ENCODE results near the gene CCDC92. TPM values are rescaled to one million over a fixed set of nuclear protein-coding genes. Genes with fewer than 3 reads are reported as not detected.

CCDC92 gene
- total RNA-seq, 2 donors from 2014 or later: 21.1 to 31.0 TPM

DNA sequence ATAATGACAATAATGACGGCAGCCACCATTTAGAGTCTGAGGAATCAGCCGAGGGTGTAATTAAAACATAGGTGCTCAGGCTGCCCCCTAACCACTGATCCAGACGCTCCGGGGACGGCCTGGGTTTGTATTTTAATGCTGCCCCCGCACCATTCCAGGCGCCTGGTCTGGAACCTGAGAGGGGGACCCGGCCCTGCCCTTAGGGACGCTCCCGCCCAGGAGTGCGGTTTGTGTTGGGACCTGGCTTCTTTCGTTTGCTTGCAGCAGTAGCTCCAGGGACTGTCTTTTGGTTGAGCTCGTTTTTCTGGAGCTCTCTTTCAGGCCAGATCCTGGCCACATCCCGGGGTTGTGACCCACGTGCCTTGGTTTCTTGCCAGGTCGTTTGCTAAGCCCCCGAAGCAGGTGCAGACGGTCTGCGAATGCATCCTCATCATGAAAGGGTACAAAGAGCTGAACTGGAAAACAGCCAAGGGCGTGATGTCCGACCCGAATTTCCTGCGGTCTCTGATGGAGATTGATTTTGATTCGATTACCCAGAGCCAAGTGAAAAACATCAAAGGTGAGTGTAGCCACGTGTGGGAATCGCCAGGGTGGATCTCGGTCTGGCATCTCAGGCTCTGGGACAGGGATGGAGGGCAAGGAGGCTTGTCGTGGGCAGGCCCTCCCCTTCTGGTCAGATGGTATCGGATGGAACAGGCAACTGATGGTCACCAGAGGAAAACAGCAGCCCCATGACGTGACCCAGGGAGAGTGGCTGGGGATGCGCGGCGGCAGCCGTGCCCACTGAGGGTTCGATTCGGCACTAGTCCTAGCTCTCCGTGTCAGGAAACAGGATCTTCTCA lies 63.5 kb downstream of the CCDC92 start:
- Mint-ChIP-seq H3K27ac (no peak overlapping the region), H3K36me3 (ENCODE audit: insufficient read depth in 2 of 2) (no peaks in the 10 kb centered on the region), H3K4me1 (ENCODE audit: low read depth) (peaks cover 11% of the 10 kb centered on the region), H3K27me3 (ENCODE audit: low read depth) (no peaks in the 10 kb centered on the region), H3K9me3 (no peaks in the 10 kb centered on the region), H3K4me3 (no peak overlapping the region)
- ATAC-seq (replicated peaks in 1 of 2) (no peak), DNase-seq (no peak)

DNA sequence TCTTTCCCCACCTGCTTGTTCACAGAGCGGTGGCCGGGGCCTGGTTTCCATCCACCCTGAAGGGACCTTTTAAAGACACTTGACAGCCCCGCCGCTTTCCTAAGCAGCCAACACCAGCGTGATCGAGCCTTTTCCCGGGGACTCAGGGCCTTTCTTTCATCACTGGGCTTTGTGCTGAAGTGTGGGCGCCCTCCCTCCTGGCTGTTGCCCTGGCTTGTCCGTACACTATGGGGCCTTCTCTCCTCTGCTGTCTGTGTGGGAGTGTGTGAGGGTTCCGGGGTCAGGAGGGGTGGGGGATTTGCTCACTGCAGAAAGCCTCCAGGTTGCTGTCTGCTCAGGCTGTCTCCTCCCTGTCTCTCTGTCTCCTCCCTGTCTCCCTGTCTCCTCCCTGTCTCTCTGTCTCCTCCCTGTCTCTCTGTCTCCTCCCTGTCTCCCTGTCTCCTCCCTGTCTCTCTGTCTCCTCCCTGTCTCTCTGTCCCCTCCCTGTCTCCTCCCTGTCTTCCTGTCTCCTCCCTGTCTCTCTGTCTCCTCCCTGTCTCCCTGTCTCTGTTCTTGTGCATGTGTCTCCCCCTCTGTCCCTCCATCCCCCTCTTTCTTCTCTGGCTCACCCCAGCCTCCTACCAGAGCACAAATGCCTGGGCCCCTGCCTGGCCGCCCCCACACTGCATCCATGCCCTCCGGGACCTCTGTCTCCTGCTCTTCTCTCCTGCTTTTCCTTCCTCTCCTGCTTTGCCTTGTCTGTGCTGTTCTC lies 64.7 kb downstream of the CCDC92 start:
- Mint-ChIP-seq H3K36me3 (ENCODE audit: insufficient read depth in 2 of 2) (no peaks in the 10 kb centered on the region), H3K9me3 (no peaks in the 10 kb centered on the region), H3K27ac (no peak overlapping the region), H3K4me1 (ENCODE audit: low read depth) (peaks cover 11% of the 10 kb centered on the region), H3K27me3 (ENCODE audit: low read depth) (no peaks in the 10 kb centered on the region), H3K4me3 (no peak overlapping the region)
- DNase-seq (no peak), ATAC-seq (replicated peaks in 1 of 2) (no peak)

DNA sequence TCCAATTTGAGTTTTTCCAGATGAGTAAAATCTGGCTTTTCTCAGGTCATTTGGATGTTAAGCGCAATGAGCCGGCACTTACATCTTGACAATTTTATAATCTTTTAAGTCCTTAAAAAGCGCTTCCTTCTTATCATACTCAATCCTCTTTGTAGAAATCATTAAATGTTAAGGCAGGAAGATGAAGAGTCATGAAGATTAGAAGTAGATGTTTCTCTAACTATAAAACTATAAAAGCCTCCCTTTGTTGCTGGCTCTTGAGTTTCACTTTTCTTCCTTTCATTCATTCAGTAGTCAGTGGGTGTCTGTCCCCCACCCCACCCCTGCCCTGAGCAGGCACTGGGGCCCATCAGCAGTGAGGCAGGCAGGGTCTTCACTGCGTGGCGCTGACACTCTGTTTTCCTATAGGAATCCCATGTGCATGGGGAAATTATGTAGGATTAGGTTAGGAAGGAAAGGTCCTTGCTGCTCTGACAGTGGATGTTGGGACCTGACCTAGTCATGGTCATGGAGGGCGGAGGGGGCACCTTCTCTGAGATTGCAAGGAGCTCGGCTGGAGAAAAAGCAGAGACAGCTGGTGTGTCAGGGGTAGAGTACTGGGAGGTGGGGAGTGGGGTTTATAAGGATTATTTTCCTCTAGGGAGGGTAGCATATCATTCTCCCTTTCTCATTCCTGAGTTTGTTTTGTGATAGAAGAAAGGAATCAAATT lies 65.8 kb downstream of the CCDC92 start:
- ATAC-seq (replicated peaks in 1 of 2) (no peak), DNase-seq (no peak)
- H3K9me3 Mint-ChIP-seq: no peaks in the 10 kb centered on the region
- H3K4me1 Mint-ChIP-seq (ENCODE audit: low read depth): peaks cover 11% of the 10 kb centered on the region
- H3K36me3 Mint-ChIP-seq (ENCODE audit: insufficient read depth in 2 of 2): no peaks in the 10 kb centered on the region
- no peak overlapping the region for H3K27ac Mint-ChIP-seq
- H3K4me3 Mint-ChIP-seq: no peak overlapping the region
- no peaks in the 10 kb centered on the region for H3K27me3 Mint-ChIP-seq (ENCODE audit: low read depth)

DNA sequence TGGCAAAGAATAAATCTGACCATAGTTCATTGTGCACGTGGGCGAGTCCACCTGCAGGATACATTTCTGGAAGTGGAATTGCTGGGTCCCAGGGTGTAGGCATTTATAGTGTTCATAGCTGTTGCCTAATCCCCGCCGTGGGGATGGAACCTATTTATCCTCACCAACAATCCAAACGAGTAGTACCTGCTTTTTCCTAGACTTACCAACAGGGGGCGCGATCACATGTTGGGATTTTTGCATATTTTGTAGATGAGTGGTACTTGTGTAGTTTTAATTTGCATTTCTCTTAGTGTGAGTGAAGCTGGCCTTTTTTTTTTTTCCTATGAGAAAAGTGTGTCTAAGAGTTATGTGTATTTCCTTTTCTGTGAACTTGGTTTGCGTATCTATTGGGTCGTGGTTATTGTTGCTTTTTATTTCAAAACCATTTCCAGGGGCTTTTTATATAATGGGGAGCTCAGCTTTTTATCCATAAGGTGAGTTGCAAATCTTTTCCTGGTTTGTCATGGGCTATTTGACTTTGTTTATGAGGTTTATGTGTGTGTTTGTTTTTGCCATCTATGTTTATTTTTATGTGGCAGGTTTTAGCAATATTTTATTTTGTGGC lies 67.2 kb downstream of the CCDC92 start:
- peak; percentile 55 to 74 for DNase-seq
- Mint-ChIP-seq H3K4me1 (ENCODE audit: low read depth) (peaks cover 15% of the 10 kb centered on the region), H3K27ac (peak overlapping the region; percentile 25), H3K9me3 (no peaks in the 10 kb centered on the region), H3K27me3 (ENCODE audit: low read depth) (no peaks in the 10 kb centered on the region), H3K36me3 (ENCODE audit: insufficient read depth in 2 of 2) (no peaks in the 10 kb centered on the region), H3K4me3 (no peak overlapping the region)
- ATAC-seq (replicated peaks in 1 of 2): peak; percentile 49 to 72

DNA sequence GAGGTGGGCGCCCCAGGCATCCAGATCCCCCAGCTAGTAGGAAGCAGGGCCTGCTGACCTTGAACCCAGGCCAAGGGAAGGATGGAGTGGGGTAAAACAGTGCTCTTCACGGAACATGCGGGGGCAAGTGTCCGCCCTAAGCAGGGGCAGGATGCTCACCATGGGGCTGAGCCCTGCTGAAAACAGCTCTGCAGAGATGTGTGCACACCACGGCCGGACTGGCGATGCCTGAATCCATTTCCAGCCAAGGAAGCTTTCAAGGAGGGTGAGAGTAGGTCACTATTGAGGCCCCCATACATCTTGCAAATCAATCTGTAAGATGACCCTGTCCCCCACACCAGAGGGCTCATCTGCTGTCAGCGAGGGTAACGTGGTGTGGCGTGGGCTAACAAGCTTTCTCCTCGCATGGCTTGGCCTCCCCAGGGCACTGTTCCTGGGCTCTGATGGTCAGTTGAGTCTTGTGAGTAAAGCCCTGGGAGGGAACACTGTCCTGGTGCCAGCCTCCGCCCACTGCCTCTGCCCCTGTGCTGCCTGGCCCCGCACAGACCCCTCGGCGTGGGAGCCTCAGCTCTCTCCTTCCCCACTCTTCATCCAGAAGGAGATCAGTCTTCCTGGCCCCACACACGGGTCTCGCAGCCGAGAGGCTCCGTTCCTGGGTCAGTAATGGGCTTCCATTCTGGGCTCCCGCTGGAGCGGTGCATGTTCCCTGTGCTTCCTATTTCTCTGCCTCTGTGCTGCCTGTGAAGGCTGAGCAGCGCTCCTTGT lies 69.1 kb downstream of the CCDC92 start:
- DNase-seq (no peak), ATAC-seq (replicated peaks in 1 of 2) (no peak)
- H3K4me1 Mint-ChIP-seq (ENCODE audit: low read depth): peaks cover 15% of the 10 kb centered on the region
- H3K4me3 Mint-ChIP-seq: no peak overlapping the region
- no peak overlapping the region for H3K27ac Mint-ChIP-seq
- no peaks in the 10 kb centered on the region for H3K36me3 Mint-ChIP-seq (ENCODE audit: insufficient read depth in 2 of 2)
- H3K9me3 Mint-ChIP-seq: no peaks in the 10 kb centered on the region
- no peaks in the 10 kb centered on the region for H3K27me3 Mint-ChIP-seq (ENCODE audit: low read depth)

DNA sequence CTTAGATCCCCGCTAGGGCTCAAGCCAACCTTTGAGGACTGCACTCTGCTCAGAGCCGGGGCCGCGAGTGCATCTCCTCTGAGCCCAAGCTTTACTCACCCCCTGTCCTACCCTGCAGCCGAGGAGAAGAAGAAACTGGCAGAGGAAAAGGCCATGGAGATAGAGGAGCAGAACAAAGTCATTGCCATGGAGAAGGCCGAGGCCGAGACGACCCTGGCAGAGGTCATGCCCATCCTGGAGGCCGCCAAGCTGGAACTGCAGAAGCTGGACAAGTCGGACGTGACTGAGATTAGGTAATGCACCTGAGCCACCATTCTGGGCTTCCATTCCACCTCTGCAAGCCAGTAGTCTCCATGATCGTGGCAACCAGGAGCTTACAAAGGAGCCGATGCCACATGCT lies 69.8 kb downstream of the CCDC92 start:
- Mint-ChIP-seq H3K9me3 (no peaks in the 10 kb centered on the region), H3K36me3 (ENCODE audit: insufficient read depth in 2 of 2) (no peaks in the 10 kb centered on the region), H3K4me1 (ENCODE audit: low read depth) (peaks cover 15% of the 10 kb centered on the region), H3K4me3 (no peak overlapping the region), H3K27ac (no peak overlapping the region), H3K27me3 (ENCODE audit: low read depth) (no peaks in the 10 kb centered on the region)
- DNase-seq (no peak), ATAC-seq (replicated peaks in 1 of 2) (no peak)

DNA sequence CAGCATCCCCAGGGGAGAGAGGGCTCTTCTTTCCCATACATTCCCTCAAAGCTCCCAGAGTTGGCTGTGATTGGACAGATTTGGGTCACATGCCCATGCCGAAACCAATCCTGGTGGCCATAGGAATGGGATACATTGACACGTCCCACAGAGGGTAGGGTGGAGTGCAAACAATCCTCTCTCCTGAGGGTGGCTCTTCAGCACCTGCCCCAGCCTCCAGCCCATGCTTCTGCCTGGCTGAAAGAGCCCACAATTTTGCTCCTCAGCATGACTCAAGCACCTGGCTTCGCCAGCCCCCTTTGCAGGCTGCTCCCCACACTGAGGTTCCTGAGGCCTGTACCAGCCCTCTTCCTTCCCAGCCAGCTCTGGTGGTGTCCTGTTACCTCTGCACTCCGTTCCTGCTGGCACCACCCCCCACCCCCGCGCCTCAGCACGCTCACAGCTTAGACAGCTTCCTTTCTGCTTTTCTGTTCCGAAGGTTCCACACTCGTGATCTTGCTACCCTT lies 71.7 kb downstream of the CCDC92 start:
- H3K4me1 Mint-ChIP-seq (ENCODE audit: low read depth): peaks cover 15% of the 10 kb centered on the region
- ATAC-seq (replicated peaks in 1 of 2) (peak; percentile 32 to 59), DNase-seq (no peak)
- H3K36me3 Mint-ChIP-seq (ENCODE audit: insufficient read depth in 2 of 2): no peaks in the 10 kb centered on the region
- no peak overlapping the region for H3K4me3 Mint-ChIP-seq
- H3K27me3 Mint-ChIP-seq (ENCODE audit: low read depth): no peaks in the 10 kb centered on the region
- no peak overlapping the region for H3K27ac Mint-ChIP-seq
- H3K9me3 Mint-ChIP-seq: no peaks in the 10 kb centered on the region

DNA sequence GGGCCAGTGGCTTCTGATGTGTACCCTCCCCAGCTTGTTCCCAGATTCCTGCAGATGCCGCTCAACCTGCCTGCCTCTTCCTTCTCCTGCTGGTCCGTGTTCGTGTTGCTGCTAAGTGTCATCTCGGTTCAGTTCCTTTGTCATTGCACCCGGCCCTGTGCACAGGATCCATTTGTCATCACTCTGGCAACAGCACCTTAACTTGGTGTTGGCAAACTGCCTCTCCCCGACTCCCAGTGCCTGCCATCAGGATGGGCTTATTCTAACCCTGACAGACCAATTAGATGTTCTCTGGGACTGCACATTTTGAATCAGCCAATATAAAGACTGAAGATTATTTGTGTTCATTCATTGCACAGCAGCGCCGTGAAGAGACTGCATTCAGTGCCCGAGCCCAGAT lies 73.3 kb downstream of the CCDC92 start:
- DNase-seq: no peak
- H3K27me3 Mint-ChIP-seq (ENCODE audit: low read depth): no peaks in the 10 kb centered on the region
- no peak overlapping the region for H3K27ac Mint-ChIP-seq
- no peak overlapping the region for H3K4me3 Mint-ChIP-seq
- H3K4me1 Mint-ChIP-seq (ENCODE audit: low read depth): peaks cover 9% of the 10 kb centered on the region
- no peak for ATAC-seq (replicated peaks in 1 of 2)
- no peaks in the 10 kb centered on the region for H3K36me3 Mint-ChIP-seq (ENCODE audit: insufficient read depth in 2 of 2)
- H3K9me3 Mint-ChIP-seq: no peaks in the 10 kb centered on the region

DNA sequence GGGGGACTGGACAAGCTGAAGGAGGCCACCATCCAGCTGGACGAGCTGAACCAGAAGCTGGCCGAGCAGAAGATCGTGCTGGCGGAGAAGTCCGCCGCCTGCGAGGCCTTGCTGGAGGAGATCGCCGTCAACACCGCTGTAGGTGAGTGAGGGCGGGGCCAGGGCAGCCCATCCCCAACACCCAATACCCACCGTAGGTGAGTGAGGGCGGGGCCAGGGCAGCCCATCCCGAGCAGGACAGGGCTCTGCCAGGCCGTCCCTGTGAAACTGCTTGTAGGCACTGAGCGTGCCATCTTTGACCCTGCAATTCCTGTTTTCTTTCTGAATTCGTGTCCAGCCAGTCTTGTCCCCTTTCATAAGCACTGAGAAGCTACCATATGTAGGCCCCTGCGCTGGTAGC lies 74.0 kb downstream of the CCDC92 start:
- Mint-ChIP-seq H3K27ac (no peak overlapping the region), H3K36me3 (ENCODE audit: insufficient read depth in 2 of 2) (no peaks in the 10 kb centered on the region), H3K4me3 (no peak overlapping the region), H3K4me1 (ENCODE audit: low read depth) (peaks cover 9% of the 10 kb centered on the region), H3K9me3 (no peaks in the 10 kb centered on the region), H3K27me3 (ENCODE audit: low read depth) (no peaks in the 10 kb centered on the region)
- DNase-seq (no peak), ATAC-seq (replicated peaks in 1 of 2) (no peak)

DNA sequence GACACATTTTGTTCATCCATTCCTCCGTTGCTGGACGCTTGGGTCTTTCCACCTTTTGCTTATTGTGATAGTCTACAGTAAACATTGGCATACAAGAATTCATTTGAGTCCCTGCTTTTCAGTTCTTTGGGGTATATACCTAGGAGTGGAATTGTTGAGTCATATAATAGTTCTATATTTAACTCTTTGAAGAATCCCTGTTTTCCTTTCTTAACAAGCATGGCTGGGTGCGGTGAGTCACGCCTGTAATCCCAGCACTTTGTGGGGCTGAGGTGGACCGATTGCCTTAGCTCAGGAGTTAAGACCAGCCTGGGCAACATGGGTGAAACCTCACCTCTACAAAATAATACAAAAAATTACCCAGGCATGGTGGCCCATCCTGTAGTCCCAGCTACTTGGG lies 75.4 kb downstream of the CCDC92 start:
- Mint-ChIP-seq H3K4me3 (no peak overlapping the region), H3K27ac (no peak overlapping the region), H3K27me3 (ENCODE audit: low read depth) (no peaks in the 10 kb centered on the region), H3K36me3 (ENCODE audit: insufficient read depth in 2 of 2) (no peaks in the 10 kb centered on the region), H3K4me1 (ENCODE audit: low read depth) (peaks cover 9% of the 10 kb centered on the region), H3K9me3 (no peaks in the 10 kb centered on the region)
- DNase-seq (no peak), ATAC-seq (replicated peaks in 1 of 2) (no peak)

DNA sequence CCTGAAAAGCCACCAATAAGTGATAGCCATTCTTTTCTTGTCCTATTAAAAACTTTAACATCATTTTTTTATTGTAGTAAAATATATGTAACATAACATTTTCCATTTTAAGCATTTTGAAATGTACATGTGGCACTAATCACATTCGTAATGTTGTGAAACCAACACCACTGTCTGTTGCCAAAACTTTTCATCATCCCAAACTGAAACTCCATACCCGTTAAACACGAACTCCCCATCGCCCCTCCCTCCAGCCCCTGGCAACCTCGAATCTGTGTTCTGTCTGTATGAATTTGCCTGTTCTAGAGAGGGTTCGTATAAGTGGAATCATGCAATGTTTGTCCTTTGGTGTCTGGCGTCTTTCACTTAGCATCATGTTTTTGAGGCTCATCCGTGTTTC lies 75.9 kb downstream of the CCDC92 start:
- peaks cover 2% of the 10 kb centered on the region for H3K27me3 Mint-ChIP-seq (ENCODE audit: low read depth)
- H3K9me3 Mint-ChIP-seq: no peaks in the 10 kb centered on the region
- ATAC-seq (replicated peaks in 1 of 2): no peak

DNA sequence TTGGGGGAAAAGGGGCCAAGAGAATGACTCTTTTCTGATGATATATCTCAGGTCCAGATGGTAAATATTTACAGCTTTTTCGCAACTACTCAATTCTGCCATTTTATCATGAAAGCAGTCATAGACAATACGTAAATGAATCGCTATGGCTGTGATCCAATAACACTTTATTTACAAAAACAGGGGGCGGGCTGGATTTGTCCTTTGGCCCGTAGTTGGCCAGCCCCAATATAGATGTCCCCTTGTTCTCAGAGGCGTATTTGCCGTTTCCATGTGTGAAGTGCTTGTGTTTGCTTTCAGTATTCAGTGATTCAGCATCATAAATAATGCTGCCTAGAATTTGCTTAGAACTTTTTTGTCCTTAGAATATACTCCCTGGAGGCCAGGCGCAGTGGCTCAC lies 77.2 kb downstream of the CCDC92 start:
- ATAC-seq (replicated peaks in 1 of 2): no peak
- no peak overlapping the region for H3K4me3 Mint-ChIP-seq
- no peaks in the 10 kb centered on the region for H3K36me3 Mint-ChIP-seq (ENCODE audit: insufficient read depth in 2 of 2)
- no peaks in the 10 kb centered on the region for H3K4me1 Mint-ChIP-seq (ENCODE audit: low read depth)
- peaks cover 15% of the 10 kb centered on the region for H3K27me3 Mint-ChIP-seq (ENCODE audit: low read depth)
- no peaks in the 10 kb centered on the region for H3K9me3 Mint-ChIP-seq
- DNase-seq: no peak
- no peak overlapping the region for H3K27ac Mint-ChIP-seq

More for the DNA sequence above, 75.9 kb downstream of the CCDC92 start:
- Mint-ChIP-seq H3K27ac (no peak overlapping the region), H3K4me1 (ENCODE audit: low read depth) (peaks cover 9% of the 10 kb centered on the region), H3K36me3 (ENCODE audit: insufficient read depth in 2 of 2) (no peaks in the 10 kb centered on the region), H3K4me3 (no peak overlapping the region)
- DNase-seq: no peak

Data from activated T-cell treated with anti-CD3 and anti-CD28 coated beads, Interleukin-2, amount 50 U/mL, for 72 hours (primary cell).